GM21381 (cell line): ENCODE measurements around the gene TKFC.
A peak's percentile ranks its signal among the peaks of the same experiment; 100 is the strongest.

Experiments
- ATAC-seq: cut with Tn5 transposase; IDR thresholded peaks from one replicate; pipeline ENCODE4 v1.9.1; 2021; ENCODE audit warnings: mild to moderate bottlenecking, moderate library complexity; ENCODE audit not compliant: unreplicated experiment

The TKFC gene

GRCh38 chr11:61343792-61344745 lies 11.0 kb downstream of the TKFC start:
- no peak for ATAC-seq

GRCh38 chr11:61345170-61345610 lies 12.2 kb downstream of the TKFC start:
- no peak for ATAC-seq

- no peak for ATAC-seq
These were observed 13.2 kb downstream of the TKFC start for GRCh38 chr11:61345954-61346843.

- no peak for ATAC-seq
These were observed 15.0 kb downstream of the TKFC start for GRCh38 chr11:61347916-61348461.

GRCh38 chr11:61349189-61349751 lies 16.2 kb downstream of the TKFC start:
- ATAC-seq, result no peak

- no peak for ATAC-seq
These were observed 16.9 kb downstream of the TKFC start for GRCh38 chr11:61349916-61350315.

GRCh38 chr11:61350336-61350735 lies 17.3 kb downstream of the TKFC start:
- no peak for ATAC-seq

- no peak for ATAC-seq
These were observed 17.8 kb downstream of the TKFC start for GRCh38 chr11:61350803-61351202.

- no peak for ATAC-seq
These were observed 19.0 kb downstream of the TKFC start for GRCh38 chr11:61352038-61352437.

GRCh38 chr11:61353131-61354067 lies 20.4 kb downstream of the TKFC start:
- no peak for ATAC-seq

- no peak for ATAC-seq
These were observed 21.2 kb downstream of the TKFC start for GRCh38 chr11:61354208-61354607.

GRCh38 chr11:61356706-61357105 lies 23.7 kb downstream of the TKFC start:
- no peak for ATAC-seq

GRCh38 chr11:61357233-61357893 lies 24.3 kb downstream of the TKFC start:
- ATAC-seq, result peak; percentile 44

- ATAC-seq, result no peak
These were observed 24.8 kb downstream of the TKFC start for GRCh38 chr11:61357894-61358239.

- no peak for ATAC-seq
These were observed 25.5 kb downstream of the TKFC start for GRCh38 chr11:61358566-61358965.

- no peak for ATAC-seq
These were observed 26.5 kb downstream of the TKFC start for GRCh38 chr11:61359516-61359915.

- no peak for ATAC-seq
These were observed 28.3 kb downstream of the TKFC start for GRCh38 chr11:61361237-61361740.

GRCh38 chr11:61361741-61362541 lies 28.9 kb downstream of the TKFC start, which contains the start of the genes CYB561A3 and TMEM138:
TSS of gene CYB561A3 (minus strand) at chr11:61361882. CDS start at chr11:61356713, 5,169 bp downstream.
TSS of gene TMEM138 (plus strand) at chr11:61362374. CDS start at chr11:61364391, 2,017 bp downstream.
- ATAC-seq, result peak; percentile 81
